ENCODE measurements around the gene CKS2. TPM values are rescaled to one million over a fixed set of nuclear protein-coding genes. Genes with fewer than 3 reads are reported as not detected.
"Not testable (repeated sequence)": the region's sequence is repeated elsewhere in the genome, so short reads cannot be mapped to it uniquely, and the experiment has no call there.

CKS2 gene
- total and polyA plus RNA-seq, 2 experiments from 2014 or later = 512 to 1,783 TPM

DNA sequence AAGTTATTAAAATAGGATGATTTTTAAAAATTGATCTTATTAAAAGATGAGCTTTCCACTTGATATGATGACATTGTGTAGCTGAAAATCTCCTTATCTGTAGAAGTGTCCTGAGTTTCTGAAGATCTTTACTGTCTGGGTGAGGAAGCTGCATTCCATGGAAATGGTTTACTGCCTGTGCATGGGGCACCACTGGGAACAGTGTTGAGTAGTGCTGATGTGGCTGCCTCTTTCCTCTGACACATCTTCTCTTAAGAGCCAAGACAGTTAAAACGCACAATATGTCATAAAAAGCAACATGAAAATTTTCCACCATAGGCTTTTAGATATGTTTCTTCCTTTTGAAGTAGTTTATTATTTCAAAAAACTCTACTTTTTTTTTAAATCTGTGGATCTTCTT, 32.0 kb downstream of the CKS2 start (continued):
- TF ChIP-seq, protein P1, sequence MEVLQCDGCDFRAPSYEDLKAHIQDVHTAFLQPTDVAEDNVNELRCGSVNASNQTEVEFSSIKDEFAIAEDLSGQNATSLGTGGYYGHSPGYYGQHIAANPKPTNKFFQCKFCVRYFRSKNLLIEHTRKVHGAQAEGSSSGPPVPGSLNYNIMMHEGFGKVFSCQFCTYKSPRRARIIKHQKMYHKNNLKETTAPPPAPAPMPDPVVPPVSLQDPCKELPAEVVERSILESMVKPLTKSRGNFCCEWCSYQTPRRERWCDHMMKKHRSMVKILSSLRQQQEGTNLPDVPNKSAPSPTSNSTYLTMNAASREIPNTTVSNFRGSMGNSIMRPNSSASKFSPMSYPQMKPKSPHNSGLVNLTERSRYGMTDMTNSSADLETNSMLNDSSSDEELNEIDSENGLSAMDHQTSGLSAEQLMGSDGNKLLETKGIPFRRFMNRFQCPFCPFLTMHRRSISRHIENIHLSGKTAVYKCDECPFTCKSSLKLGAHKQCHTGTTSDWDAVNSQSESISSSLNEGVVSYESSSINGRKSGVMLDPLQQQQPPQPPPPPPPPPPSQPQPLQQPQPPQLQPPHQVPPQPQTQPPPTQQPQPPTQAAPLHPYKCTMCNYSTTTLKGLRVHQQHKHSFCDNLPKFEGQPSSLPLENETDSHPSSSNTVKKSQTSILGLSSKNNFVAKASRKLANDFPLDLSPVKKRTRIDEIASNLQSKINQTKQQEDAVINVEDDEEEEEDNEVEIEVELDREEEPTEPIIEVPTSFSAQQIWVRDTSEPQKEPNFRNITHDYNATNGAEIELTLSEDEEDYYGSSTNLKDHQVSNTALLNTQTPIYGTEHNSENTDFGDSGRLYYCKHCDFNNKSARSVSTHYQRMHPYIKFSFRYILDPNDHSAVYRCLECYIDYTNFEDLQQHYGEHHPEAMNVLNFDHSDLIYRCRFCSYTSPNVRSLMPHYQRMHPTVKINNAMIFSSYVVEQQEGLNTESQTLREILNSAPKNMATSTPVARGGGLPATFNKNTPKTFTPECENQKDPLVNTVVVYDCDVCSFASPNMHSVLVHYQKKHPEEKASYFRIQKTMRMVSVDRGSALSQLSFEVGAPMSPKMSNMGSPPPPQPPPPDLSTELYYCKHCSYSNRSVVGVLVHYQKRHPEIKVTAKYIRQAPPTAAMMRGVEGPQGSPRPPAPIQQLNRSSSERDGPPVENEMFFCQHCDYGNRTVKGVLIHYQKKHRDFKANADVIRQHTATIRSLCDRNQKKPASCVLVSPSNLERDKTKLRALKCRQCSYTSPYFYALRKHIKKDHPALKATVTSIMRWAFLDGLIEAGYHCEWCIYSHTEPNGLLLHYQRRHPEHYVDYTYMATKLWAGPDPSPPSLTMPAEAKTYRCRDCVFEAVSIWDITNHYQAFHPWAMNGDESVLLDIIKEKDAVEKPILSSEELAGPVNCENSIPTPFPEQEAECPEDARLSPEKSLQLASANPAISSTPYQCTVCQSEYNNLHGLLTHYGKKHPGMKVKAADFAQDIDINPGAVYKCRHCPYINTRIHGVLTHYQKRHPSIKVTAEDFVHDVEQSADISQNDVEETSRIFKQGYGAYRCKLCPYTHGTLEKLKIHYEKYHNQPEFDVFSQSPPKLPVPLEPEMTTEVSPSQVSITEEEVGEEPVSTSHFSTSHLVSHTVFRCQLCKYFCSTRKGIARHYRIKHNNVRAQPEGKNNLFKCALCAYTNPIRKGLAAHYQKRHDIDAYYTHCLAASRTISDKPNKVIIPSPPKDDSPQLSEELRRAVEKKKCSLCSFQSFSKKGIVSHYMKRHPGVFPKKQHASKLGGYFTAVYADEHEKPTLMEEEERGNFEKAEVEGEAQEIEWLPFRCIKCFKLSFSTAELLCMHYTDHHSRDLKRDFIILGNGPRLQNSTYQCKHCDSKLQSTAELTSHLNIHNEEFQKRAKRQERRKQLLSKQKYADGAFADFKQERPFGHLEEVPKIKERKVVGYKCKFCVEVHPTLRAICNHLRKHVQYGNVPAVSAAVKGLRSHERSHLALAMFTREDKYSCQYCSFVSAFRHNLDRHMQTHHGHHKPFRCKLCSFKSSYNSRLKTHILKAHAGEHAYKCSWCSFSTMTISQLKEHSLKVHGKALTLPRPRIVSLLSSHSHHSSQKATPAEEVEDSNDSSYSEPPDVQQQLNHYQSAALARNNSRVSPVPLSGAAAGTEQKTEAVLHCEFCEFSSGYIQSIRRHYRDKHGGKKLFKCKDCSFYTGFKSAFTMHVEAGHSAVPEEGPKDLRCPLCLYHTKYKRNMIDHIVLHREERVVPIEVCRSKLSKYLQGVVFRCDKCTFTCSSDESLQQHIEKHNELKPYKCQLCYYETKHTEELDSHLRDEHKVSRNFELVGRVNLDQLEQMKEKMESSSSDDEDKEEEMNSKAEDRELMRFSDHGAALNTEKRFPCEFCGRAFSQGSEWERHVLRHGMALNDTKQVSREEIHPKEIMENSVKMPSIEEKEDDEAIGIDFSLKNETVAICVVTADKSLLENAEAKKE (CRISPR knock-in tag; IDR thresholded peaks at IDR 0.05) = no peak
- TF ChIP-seq, protein P2, sequence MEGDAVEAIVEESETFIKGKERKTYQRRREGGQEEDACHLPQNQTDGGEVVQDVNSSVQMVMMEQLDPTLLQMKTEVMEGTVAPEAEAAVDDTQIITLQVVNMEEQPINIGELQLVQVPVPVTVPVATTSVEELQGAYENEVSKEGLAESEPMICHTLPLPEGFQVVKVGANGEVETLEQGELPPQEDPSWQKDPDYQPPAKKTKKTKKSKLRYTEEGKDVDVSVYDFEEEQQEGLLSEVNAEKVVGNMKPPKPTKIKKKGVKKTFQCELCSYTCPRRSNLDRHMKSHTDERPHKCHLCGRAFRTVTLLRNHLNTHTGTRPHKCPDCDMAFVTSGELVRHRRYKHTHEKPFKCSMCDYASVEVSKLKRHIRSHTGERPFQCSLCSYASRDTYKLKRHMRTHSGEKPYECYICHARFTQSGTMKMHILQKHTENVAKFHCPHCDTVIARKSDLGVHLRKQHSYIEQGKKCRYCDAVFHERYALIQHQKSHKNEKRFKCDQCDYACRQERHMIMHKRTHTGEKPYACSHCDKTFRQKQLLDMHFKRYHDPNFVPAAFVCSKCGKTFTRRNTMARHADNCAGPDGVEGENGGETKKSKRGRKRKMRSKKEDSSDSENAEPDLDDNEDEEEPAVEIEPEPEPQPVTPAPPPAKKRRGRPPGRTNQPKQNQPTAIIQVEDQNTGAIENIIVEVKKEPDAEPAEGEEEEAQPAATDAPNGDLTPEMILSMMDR (conservative IDR thresholded peaks at IDR 0.05; ENCODE audit: low read depth in 2 of 2) = no peak
- TF ChIP-seq CREB1 (CRISPR knock-in tag; IDR thresholded peaks at IDR 0.05; ENCODE audit: low read depth) = no peak

DNA sequence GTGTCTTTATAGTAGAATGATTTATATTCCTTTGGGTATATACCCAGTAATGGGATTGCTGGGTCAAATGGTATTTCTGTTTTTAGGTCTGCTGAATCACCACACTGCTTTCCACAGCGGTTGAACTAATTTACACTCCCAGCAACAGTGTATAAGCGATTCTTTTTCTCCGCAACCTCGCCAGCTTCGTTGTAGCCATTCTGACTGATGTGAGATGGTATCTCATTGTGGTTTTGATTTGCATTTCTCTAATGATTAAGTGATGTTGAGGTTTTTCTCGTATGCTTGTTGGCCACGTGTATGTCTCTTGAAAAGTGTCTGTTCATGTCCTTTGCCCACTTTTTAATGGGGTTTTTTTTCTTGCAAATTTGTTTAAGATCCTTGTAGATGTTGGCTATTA, 32.8 kb downstream of the CKS2 start:
- peaks cover 93% of the 10 kb centered on the region for H3K36me3 Mint-ChIP-seq (ENCODE audit: low read depth)
- H3K4me1 Mint-ChIP-seq; H3K27ac Mint-ChIP-seq; H3K4me2 ChIP-seq; H3F3A ChIP-seq (replicated peaks; ENCODE audit: low read depth); H3K4me3 ChIP-seq; H3K27me3 ChIP-seq (ENCODE audit: insufficient read depth); DNase-seq (ENCODE audit: low spot score); H3K27ac ChIP-seq (ENCODE audit: low read depth); H2AFZ ChIP-seq; H3K4me3 Mint-ChIP-seq; H3K27me3 Mint-ChIP-seq (ENCODE audit: insufficient read depth, low read depth, poor library complexity); H3K4me1 ChIP-seq (ENCODE audit: insufficient read depth); H3K9me3 Mint-ChIP-seq; ATAC-seq; H3K9me2 ChIP-seq (ENCODE audit: insufficient read depth): not testable (repeated sequence)
- Histone ChIP-seq H3K36me3 (ENCODE audit: insufficient read depth) (peaks cover 43% of the 10 kb centered on the region; the same call in 1 of the 2 replicates), H3K79me2 (replicated peaks; ENCODE audit: insufficient read depth) (peaks cover 11% of the 10 kb centered on the region), H4K20me1 (replicated peaks; ENCODE audit: insufficient read depth) (peaks cover 11% of the 10 kb centered on the region)
